ENCODE data around the gene EEFSEC. TPM values are rescaled to one million over a fixed set of nuclear protein-coding genes. Genes with fewer than 3 reads are reported as not detected.

The EEFSEC gene
- total RNA-seq, 2 experiments from 2014 or later: 17.7 to 25.3 TPM

DNA sequence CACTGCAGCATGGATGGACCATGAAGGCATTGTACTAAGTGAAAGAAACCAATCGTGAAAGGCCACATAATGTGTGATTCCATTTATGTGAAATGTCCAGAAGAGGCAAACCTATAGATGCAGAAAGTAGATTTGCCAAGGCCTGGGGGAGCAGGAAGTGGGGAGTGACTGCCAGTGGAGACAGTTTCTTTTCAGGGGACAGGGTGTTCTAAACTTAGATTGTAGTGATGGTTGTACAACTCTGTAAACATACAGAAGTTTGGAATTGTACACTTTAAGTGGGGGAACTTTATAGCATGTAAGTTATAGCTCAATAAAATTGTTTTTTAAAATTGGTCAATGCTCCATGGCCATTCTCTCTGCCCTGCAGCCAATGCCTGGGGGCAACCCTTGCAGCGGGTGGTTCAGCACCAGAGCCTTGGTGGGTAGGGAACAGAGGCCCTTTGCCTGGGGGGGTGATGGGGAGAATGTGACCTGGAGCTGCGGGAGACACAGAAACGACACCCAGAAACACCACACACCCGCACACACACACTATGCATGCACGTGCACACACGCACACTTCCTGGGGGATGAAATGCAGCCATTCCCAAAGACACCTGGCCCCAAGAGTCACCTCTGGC, 270.4 kb downstream of the EEFSEC start:
- no peak for DNase-seq (ENCODE audit: low spot score)
- Histone ChIP-seq H3K4me3 (ENCODE audit: low read depth, low read length, poor library complexity, severe bottlenecking) (no peak overlapping the region), H2AFZ (ENCODE audit: low read length) (no peak overlapping the region), H3K79me2 (ENCODE audit: insufficient read depth, low read depth, low read length) (no peaks in the 10 kb centered on the region), H3K4me1 (ENCODE audit: insufficient read depth, low read length, poor library complexity, severe bottlenecking) (no peaks in the 10 kb centered on the region), H3K9me2 (ENCODE audit: insufficient read depth, low read length) (no peaks in the 10 kb centered on the region), H3K9me3 (ENCODE audit: low read length) (no peaks in the 10 kb centered on the region), H4K20me1 (ENCODE audit: insufficient read depth, low read length) (no peaks in the 10 kb centered on the region), H3K27ac (ENCODE audit: low read depth, low read length, poor library complexity, severe bottlenecking) (no peak overlapping the region), H3K4me2 (ENCODE audit: low read length) (no peak overlapping the region), H3K36me3 (ENCODE audit: insufficient read depth, low read length) (no peaks in the 10 kb centered on the region)
- intact Hi-C loops (cut with micrococcal nuclease; ENCODE audit: unreplicated experiment): no loop called here
- TF ChIP-seq EZH2phosphoT487 (IDR thresholded peaks at IDR 0.05; ENCODE audit: borderline replicate concordance, low read depth, low read length) (no peak), CTCF (conservative IDR thresholded peaks at IDR 0.05; ENCODE audit: low read length) (no peak)
- BruUV-seq (replicated peaks): no TSS peak
- ChIA-PET CTCF (ENCODE audit: unreplicated experiment) (no interaction called here), POLR2A (no interaction called here)

- H3K4me1 ChIP-seq (ENCODE audit: insufficient read depth, low read length, poor library complexity, severe bottlenecking): no peaks in the 10 kb centered on the region
- TF ChIP-seq EZH2phosphoT487 (IDR thresholded peaks at IDR 0.05; ENCODE audit: borderline replicate concordance, low read depth, low read length): no peak
- TF ChIP-seq CTCF (conservative IDR thresholded peaks at IDR 0.05; ENCODE audit: low read length): no peak
- H3K4me3 ChIP-seq (ENCODE audit: low read depth, low read length, poor library complexity, severe bottlenecking): no peak overlapping the region
- H3K79me2 ChIP-seq (ENCODE audit: insufficient read depth, low read depth, low read length): no peaks in the 10 kb centered on the region
- H4K20me1 ChIP-seq (ENCODE audit: insufficient read depth, low read length): no peaks in the 10 kb centered on the region
- BruUV-seq (replicated peaks): no TSS peak
- no peak overlapping the region for H3K27ac ChIP-seq (ENCODE audit: low read depth, low read length, poor library complexity, severe bottlenecking)
- no peak overlapping the region for H2AFZ ChIP-seq (ENCODE audit: low read length)
- no peaks in the 10 kb centered on the region for H3K36me3 ChIP-seq (ENCODE audit: insufficient read depth, low read length)
- H3K4me2 ChIP-seq (ENCODE audit: low read length): no peak overlapping the region
- CTCF ChIA-PET (ENCODE audit: unreplicated experiment): interaction anchor here (0.6 kb wide), 2 partner anchors 61 to 313 kb away, joined by 3 read pairs; no protein-coding TSS in a partner anchor
- H3K9me3 ChIP-seq (ENCODE audit: low read length): no peaks in the 10 kb centered on the region
- POLR2A ChIA-PET: no interaction called here
- intact Hi-C loops (cut with micrococcal nuclease; ENCODE audit: unreplicated experiment): loop anchor here (5.0 kb wide), 1 partner anchor 183 kb away; no protein-coding TSS in a partner anchor
- DNase-seq (ENCODE audit: low spot score): no peak
- no peaks in the 10 kb centered on the region for H3K9me2 ChIP-seq (ENCODE audit: insufficient read depth, low read length)
Measured at GRCh38 chr3:128424508-128425069, 271.3 kb downstream of the EEFSEC start.

All from OCI-LY7 (cell line).